ENCODE data around the gene KLF16. TPM values are rescaled to one million over a fixed set of nuclear protein-coding genes. Genes with fewer than 3 reads are reported as not detected.

The KLF16 gene
- total RNA-seq, 6 experiments from 2014 or later, result 37.7 to 48.3 (median 41.6) TPM

GRCh38 chr19:1905110-1905862 lies 41.9 kb upstream of the KLF16 start, which contains the start of the genes ADAT3 and SCAMP4:
Gene ADAT3 (plus strand): TSS chr19:1905399. CDS start chr19:1912048, 6,649 bp downstream.
Gene SCAMP4 (plus strand): TSS chr19:1905399. CDS start chr19:1915020, 9,621 bp downstream.
- Mint-ChIP-seq H3K36me3 (ENCODE audit: low read depth) (no peaks in the 10 kb centered on the region; the same call in 1 of the 2 replicates), H3K4me1 (ENCODE audit: low read depth) (peaks cover 10% of the 10 kb centered on the region), H3K27me3 (ENCODE audit: insufficient read depth) (no peaks in the 10 kb centered on the region; the same call in 1 of the 2 replicates), H3K4me3 (peak within 1 kb of the TSS; percentile 93), H3K9me3 (no peaks in the 10 kb centered on the region), H3K27ac (peak within 1 kb of the TSS; percentile 94)
- DNase-seq, result peak; percentile 99
- TF ChIP-seq CTCF (IDR thresholded peaks at IDR 0.05), result no peak

- peak overlapping the region; percentile 93; the same call in 1 of the 2 replicates for H3K4me3 Mint-ChIP-seq
- H3K36me3 Mint-ChIP-seq (ENCODE audit: low read depth), result no peaks in the 10 kb centered on the region; the same call in 1 of the 2 replicates
- H3K27me3 Mint-ChIP-seq (ENCODE audit: insufficient read depth), result no peaks in the 10 kb centered on the region; the same call in 1 of the 2 replicates
- no peak for DNase-seq
- TF ChIP-seq CTCF (IDR thresholded peaks at IDR 0.05), result no peak
- peaks cover 6% of the 10 kb centered on the region for H3K4me1 Mint-ChIP-seq (ENCODE audit: low read depth)
- H3K27ac Mint-ChIP-seq, result peak overlapping the region; percentile 45
- H3K9me3 Mint-ChIP-seq, result no peaks in the 10 kb centered on the region
Measured at GRCh38 chr19:1904860-1905109, 41.4 kb upstream of the KLF16 start.

GRCh38 chr19:1902923-1903322 lies 39.5 kb upstream of the KLF16 start:
- Mint-ChIP-seq H3K36me3 (ENCODE audit: low read depth) (no peaks in the 10 kb centered on the region; the same call in 1 of the 2 replicates), H3K9me3 (no peaks in the 10 kb centered on the region), H3K4me1 (ENCODE audit: low read depth) (peaks cover 6% of the 10 kb centered on the region), H3K4me3 (no peak overlapping the region), H3K27ac (no peak overlapping the region), H3K27me3 (ENCODE audit: insufficient read depth) (no peaks in the 10 kb centered on the region; the same call in 1 of the 2 replicates)
- TF ChIP-seq CTCF (IDR thresholded peaks at IDR 0.05), result no peak
- DNase-seq, result no peak

- Mint-ChIP-seq H3K9me3 (no peaks in the 10 kb centered on the region), H3K27me3 (ENCODE audit: insufficient read depth) (no peaks in the 10 kb centered on the region; the same call in 1 of the 2 replicates), H3K4me3 (no peak overlapping the region), H3K36me3 (ENCODE audit: low read depth) (no peaks in the 10 kb centered on the region; the same call in 1 of the 2 replicates), H3K4me1 (ENCODE audit: low read depth) (peaks cover 12% of the 10 kb centered on the region), H3K27ac (no peak overlapping the region)
- no peak for DNase-seq
- TF ChIP-seq CTCF (IDR thresholded peaks at IDR 0.05), result no peak
Measured at GRCh38 chr19:1901940-1902404, 38.6 kb upstream of the KLF16 start.

- Mint-ChIP-seq H3K4me3 (no peak overlapping the region), H3K27ac (no peak overlapping the region), H3K36me3 (ENCODE audit: low read depth) (no peaks in the 10 kb centered on the region), H3K9me3 (no peaks in the 10 kb centered on the region), H3K4me1 (ENCODE audit: low read depth) (peaks cover 7% of the 10 kb centered on the region), H3K27me3 (ENCODE audit: insufficient read depth) (no peaks in the 10 kb centered on the region)
- no peak for DNase-seq
- TF ChIP-seq CTCF (IDR thresholded peaks at IDR 0.05), result no peak
Measured at GRCh38 chr19:1896508-1896907, 33.1 kb upstream of the KLF16 start.

Data from HFFc6 (cell line).